ENCODE measurements around the gene SRPX. TPM values are rescaled to one million over a fixed set of nuclear protein-coding genes. Genes with fewer than 3 reads are reported as not detected.

The SRPX gene
- total RNA-seq, 1 donor from 2014 or later: 20.6 TPM

DNA sequence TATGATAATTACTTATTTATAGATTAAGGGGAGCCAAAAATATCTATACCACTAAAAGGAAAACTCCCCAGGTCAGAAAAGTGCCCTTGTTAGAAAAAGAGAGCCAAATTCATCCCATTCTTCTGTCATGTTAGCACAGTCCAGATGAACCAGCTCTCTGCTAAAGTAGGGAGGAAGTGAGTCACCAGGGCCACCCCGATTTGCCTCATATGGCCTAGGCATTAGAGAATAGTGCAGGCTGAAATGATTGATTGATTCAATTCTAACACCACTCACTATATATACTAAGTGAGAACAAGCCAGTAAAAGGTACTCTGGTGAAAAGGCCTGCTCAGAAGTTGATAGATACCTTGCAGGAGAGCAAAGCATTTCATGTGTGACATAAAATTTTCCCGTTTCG is 94.5 kb downstream of the SRPX start:
- DNase-seq (ENCODE audit: low read depth): no peak
- TF ChIP-seq, protein P1, sequence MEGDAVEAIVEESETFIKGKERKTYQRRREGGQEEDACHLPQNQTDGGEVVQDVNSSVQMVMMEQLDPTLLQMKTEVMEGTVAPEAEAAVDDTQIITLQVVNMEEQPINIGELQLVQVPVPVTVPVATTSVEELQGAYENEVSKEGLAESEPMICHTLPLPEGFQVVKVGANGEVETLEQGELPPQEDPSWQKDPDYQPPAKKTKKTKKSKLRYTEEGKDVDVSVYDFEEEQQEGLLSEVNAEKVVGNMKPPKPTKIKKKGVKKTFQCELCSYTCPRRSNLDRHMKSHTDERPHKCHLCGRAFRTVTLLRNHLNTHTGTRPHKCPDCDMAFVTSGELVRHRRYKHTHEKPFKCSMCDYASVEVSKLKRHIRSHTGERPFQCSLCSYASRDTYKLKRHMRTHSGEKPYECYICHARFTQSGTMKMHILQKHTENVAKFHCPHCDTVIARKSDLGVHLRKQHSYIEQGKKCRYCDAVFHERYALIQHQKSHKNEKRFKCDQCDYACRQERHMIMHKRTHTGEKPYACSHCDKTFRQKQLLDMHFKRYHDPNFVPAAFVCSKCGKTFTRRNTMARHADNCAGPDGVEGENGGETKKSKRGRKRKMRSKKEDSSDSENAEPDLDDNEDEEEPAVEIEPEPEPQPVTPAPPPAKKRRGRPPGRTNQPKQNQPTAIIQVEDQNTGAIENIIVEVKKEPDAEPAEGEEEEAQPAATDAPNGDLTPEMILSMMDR (IDR thresholded peaks at IDR 0.05; ENCODE audit: insufficient read depth, low read length, poor library complexity, severe bottlenecking): no peak
- no peaks in the 10 kb centered on the region for H3K36me3 ChIP-seq (ENCODE audit: control insufficient read depth, insufficient read depth, low read length)
- no peak overlapping the region for H3K4me3 ChIP-seq (ENCODE audit: low read depth, low read length)
- H3K27me3 ChIP-seq (ENCODE audit: control insufficient read depth, insufficient read depth, low read length): no peaks in the 10 kb centered on the region

DNA sequence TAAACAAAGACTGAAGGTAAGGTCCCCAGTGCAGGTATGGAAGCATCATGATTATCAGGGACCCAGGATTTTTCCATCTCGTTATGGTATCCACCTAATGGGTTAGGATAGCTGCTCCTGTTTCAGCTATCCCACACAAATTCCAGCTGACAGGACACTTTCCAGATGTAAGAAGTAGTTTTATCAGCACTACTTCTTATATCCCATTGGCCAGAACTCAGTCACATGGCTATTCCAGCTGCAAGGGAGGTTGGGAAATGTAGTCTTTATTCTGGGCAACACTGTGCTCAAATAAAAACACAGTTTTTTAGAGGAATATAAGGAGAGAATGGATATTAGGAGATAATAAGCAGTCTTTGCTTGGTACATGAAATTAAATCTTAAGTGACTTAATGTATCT is 96.7 kb downstream of the SRPX start:
- DNase-seq (ENCODE audit: low read depth): no peak
- Histone ChIP-seq H3K27me3 (ENCODE audit: control insufficient read depth, insufficient read depth, low read length) (no peaks in the 10 kb centered on the region), H3K4me3 (ENCODE audit: low read depth, low read length) (no peak overlapping the region), H3K36me3 (ENCODE audit: control insufficient read depth, insufficient read depth, low read length) (no peaks in the 10 kb centered on the region)
- TF ChIP-seq, protein P1 (IDR thresholded peaks at IDR 0.05; ENCODE audit: insufficient read depth, low read length, poor library complexity, severe bottlenecking): no peak

DNA sequence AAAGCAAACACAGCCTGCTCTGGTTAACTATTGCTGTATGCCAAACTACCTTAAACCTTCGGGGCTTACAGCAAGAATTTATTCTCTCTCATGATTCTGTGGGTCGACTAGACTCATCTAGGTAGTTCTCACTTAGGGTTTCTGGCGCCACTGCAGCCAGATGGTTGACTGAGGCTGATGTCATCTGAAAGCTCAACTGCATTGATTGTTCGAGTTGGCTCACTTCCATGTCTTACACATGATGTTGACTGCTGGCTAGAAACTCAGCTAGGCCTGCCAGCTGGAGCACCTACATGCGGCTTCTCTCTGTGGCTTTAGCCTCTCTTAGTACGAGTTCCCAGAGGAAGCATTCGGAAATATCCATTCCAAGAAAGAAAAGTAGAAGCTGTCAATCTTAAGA is 103.2 kb downstream of the SRPX start:
- Histone ChIP-seq H3K36me3 (ENCODE audit: control insufficient read depth, insufficient read depth, low read length) (no peaks in the 10 kb centered on the region), H3K4me3 (ENCODE audit: low read depth, low read length) (no peak overlapping the region), H3K27me3 (ENCODE audit: control insufficient read depth, insufficient read depth, low read length) (no peaks in the 10 kb centered on the region)
- TF ChIP-seq, protein P1 (IDR thresholded peaks at IDR 0.05; ENCODE audit: insufficient read depth, low read length, poor library complexity, severe bottlenecking): no peak
- DNase-seq (ENCODE audit: low read depth): no peak

DNA sequence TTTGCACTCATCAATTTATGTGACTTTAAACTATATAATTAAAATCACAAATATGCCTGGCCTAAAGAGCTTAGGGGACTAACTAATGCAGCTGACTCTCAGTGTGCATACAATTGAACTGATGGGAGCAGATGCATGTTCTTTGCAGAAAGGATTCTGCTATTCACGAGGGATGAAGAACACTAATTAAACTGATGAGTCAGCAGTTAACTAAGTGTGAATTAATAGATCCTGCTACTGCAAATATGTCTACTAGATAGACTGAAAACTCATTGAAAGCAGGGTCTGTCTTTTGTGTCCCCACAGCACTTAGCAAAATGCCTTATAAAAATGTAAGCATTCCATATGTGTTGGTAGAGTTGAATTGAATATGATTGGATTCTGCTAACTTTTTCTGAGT is 104.0 kb downstream of the SRPX start:
- no peak for DNase-seq (ENCODE audit: low read depth)
- TF ChIP-seq, protein P1 (IDR thresholded peaks at IDR 0.05; ENCODE audit: insufficient read depth, low read length, poor library complexity, severe bottlenecking): no peak
- no peak overlapping the region for H3K4me3 ChIP-seq (ENCODE audit: low read depth, low read length)
- H3K27me3 ChIP-seq (ENCODE audit: control insufficient read depth, insufficient read depth, low read length): no peaks in the 10 kb centered on the region
- H3K36me3 ChIP-seq (ENCODE audit: control insufficient read depth, insufficient read depth, low read length): no peaks in the 10 kb centered on the region

DNA sequence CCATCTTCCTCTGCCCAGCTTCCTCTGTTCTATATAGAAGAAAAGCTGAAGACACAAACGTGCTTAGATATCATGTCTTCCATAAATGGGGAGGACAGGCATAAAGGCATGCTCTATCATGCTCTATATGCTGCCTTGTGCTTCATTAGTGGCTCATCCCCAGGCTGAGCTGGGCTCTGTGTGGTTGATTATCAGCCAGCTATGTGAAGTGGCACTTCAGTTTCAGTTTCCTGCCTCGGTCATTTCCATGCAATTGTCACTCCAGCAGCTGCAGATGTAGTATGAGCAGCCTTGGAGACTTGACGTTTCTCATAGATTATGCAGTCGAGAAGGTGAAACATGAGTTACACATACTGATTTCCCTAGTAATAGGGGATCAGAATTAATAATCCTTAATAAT is 108.1 kb downstream of the SRPX start:
- Histone ChIP-seq H3K36me3 (ENCODE audit: control insufficient read depth, insufficient read depth, low read length) (no peaks in the 10 kb centered on the region), H3K27me3 (ENCODE audit: control insufficient read depth, insufficient read depth, low read length) (no peaks in the 10 kb centered on the region), H3K4me3 (ENCODE audit: low read depth, low read length) (no peak overlapping the region)
- no peak for DNase-seq (ENCODE audit: low read depth)
- TF ChIP-seq, protein P1 (IDR thresholded peaks at IDR 0.05; ENCODE audit: insufficient read depth, low read length, poor library complexity, severe bottlenecking): no peak

DNA sequence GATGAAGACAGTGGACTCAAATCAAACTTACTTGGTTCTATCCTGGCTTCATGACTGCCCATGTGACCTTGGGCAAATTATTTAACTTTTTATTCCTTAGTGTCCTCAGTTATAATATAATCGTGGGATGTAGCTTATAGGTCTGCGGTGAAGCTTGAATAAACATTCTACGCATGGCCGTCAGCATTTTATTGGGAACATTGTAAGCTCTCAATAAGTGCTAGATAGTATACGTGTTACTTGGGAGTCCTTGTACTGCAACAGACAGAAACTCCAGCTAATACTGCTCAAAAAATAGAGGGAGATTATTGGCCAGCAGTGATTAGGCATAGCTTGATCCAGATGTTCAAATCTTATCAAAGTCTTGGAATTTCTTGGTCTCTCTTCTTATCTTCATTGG is 109.5 kb downstream of the SRPX start:
- TF ChIP-seq, protein P1 (IDR thresholded peaks at IDR 0.05; ENCODE audit: insufficient read depth, low read length, poor library complexity, severe bottlenecking): no peak
- Histone ChIP-seq H3K27me3 (ENCODE audit: control insufficient read depth, insufficient read depth, low read length) (no peaks in the 10 kb centered on the region), H3K4me3 (ENCODE audit: low read depth, low read length) (no peak overlapping the region), H3K36me3 (ENCODE audit: control insufficient read depth, insufficient read depth, low read length) (no peaks in the 10 kb centered on the region)
- DNase-seq (ENCODE audit: low read depth): no peak
